Activated naive CD8-positive, alpha-beta T cell treated with anti-CD3 and anti-CD28 coated beads, Interleukin-2, amount 50 U/mL, for 24 hours (primary cell): ENCODE results near the gene PXDC1.

Experiments
- ATAC-seq: fragments of 150-1000 bp; cut with Tn5 transposase; one replicate; pipeline ENCODE4 v1.10.0; 2021
- DNase-seq: peaks from one replicate; pipeline ENCODE4 v3.0.0; 2021
- H3K27ac Mint-ChIP-seq: one replicate; pipeline ENCODE4 v1.8.0; 2021; ENCODE audit warnings: mild to moderate bottlenecking, mixed read lengths
- H3K27me3 Mint-ChIP-seq: one replicate; pipeline ENCODE4 v1.8.0; 2021; ENCODE audit warnings: mixed read lengths
- H3K36me3 Mint-ChIP-seq: one replicate; pipeline ENCODE4 v1.8.0; 2021; ENCODE audit warnings: low read depth, mixed read lengths
- H3K4me1 Mint-ChIP-seq: one replicate; pipeline ENCODE4 v1.8.0; 2021; ENCODE audit warnings: mixed read lengths
- H3K4me3 Mint-ChIP-seq: one replicate; pipeline ENCODE4 v1.8.0; 2021; ENCODE audit warnings: mild to moderate bottlenecking, moderate library complexity, mixed read lengths
- H3K9me3 Mint-ChIP-seq: one replicate; pipeline ENCODE4 v1.8.0; 2021; ENCODE audit warnings: mixed read lengths

Gene PXDC1

GRCh38 chr6:3788408-3789017 lies 37.0 kb upstream of the PXDC1 start:
- no peaks in the 10 kb centered on the region for H3K27me3 Mint-ChIP-seq
- H3K36me3 Mint-ChIP-seq, result no peaks in the 10 kb centered on the region
- DNase-seq (no peak), ATAC-seq (no peak)
- no peak overlapping the region for H3K27ac Mint-ChIP-seq
- no peak overlapping the region for H3K4me3 Mint-ChIP-seq
- no peaks in the 10 kb centered on the region for H3K4me1 Mint-ChIP-seq
- H3K9me3 Mint-ChIP-seq, result no peaks in the 10 kb centered on the region

GRCh38 chr6:3786141-3786540 lies 34.6 kb upstream of the PXDC1 start:
- H3K4me3 Mint-ChIP-seq, result no peak overlapping the region
- H3K27ac Mint-ChIP-seq, result no peak overlapping the region
- no peaks in the 10 kb centered on the region for H3K36me3 Mint-ChIP-seq
- ATAC-seq (no peak), DNase-seq (no peak)
- H3K27me3 Mint-ChIP-seq, result no peaks in the 10 kb centered on the region
- no peaks in the 10 kb centered on the region for H3K9me3 Mint-ChIP-seq
- H3K4me1 Mint-ChIP-seq, result no peaks in the 10 kb centered on the region

DNA sequence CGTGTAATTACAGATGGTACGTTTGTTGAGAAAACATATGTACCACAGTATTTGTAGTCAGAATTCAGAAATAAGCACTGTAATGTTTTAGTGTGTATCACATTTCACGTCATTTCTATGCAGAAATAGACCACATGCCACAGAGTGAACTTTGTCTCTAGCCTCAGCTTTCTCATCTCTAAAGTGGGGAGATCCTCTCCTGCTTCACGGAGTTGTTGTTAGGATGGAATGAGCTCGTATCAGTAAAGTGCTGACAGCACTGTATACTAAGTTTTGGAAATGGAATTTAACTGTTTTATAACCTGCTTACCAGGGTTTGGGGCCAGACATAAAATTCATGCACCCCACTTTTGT lies 34.2 kb upstream of the PXDC1 start:
- ATAC-seq (no peak), DNase-seq (no peak)
- H3K9me3 Mint-ChIP-seq, result no peaks in the 10 kb centered on the region
- H3K27ac Mint-ChIP-seq, result no peak overlapping the region
- no peaks in the 10 kb centered on the region for H3K4me1 Mint-ChIP-seq
- no peak overlapping the region for H3K4me3 Mint-ChIP-seq
- H3K27me3 Mint-ChIP-seq, result no peaks in the 10 kb centered on the region
- no peaks in the 10 kb centered on the region for H3K36me3 Mint-ChIP-seq

GRCh38 chr6:3784885-3785744 lies 33.6 kb upstream of the PXDC1 start:
- H3K27ac Mint-ChIP-seq, result no peak overlapping the region
- no peaks in the 10 kb centered on the region for H3K4me1 Mint-ChIP-seq
- DNase-seq (no peak), ATAC-seq (no peak)
- H3K9me3 Mint-ChIP-seq, result no peaks in the 10 kb centered on the region
- no peaks in the 10 kb centered on the region for H3K27me3 Mint-ChIP-seq
- H3K4me3 Mint-ChIP-seq, result no peak overlapping the region
- no peaks in the 10 kb centered on the region for H3K36me3 Mint-ChIP-seq

DNA sequence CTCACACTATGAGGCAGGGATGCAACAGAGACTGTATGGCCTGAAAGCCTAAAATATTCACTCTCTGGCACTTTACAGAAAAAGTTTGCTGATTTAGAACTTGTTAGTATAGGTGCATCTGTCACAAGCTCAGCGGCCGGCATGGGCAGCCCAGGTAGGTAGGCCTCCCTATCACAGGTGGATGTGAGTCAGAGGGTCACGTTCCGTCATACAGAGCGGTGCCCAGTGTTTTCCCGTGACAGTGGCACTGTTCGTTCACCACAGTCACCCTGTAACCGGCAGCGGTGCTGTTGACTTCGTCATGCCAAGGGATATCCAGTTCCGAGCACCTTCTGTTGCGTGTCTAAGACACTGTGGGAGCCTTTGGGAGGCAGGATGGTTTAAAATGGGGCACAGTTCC lies 32.9 kb upstream of the PXDC1 start:
- Mint-ChIP-seq H3K27ac (no peak overlapping the region), H3K4me1 (no peaks in the 10 kb centered on the region), H3K4me3 (no peak overlapping the region), H3K9me3 (no peaks in the 10 kb centered on the region), H3K36me3 (no peaks in the 10 kb centered on the region), H3K27me3 (no peaks in the 10 kb centered on the region)
- DNase-seq, result no peak
- no peak for ATAC-seq

- no peak for ATAC-seq
- Mint-ChIP-seq H3K4me3 (no peak overlapping the region), H3K36me3 (no peaks in the 10 kb centered on the region), H3K4me1 (no peaks in the 10 kb centered on the region), H3K9me3 (no peaks in the 10 kb centered on the region), H3K27ac (no peak overlapping the region), H3K27me3 (no peaks in the 10 kb centered on the region)
- DNase-seq, result no peak
Measured at GRCh38 chr6:3782876-3783832, 31.6 kb upstream of the PXDC1 start.

- Mint-ChIP-seq H3K4me3 (no peak overlapping the region), H3K4me1 (no peaks in the 10 kb centered on the region), H3K9me3 (no peaks in the 10 kb centered on the region), H3K27me3 (peaks cover 2% of the 10 kb centered on the region), H3K27ac (no peak overlapping the region), H3K36me3 (no peaks in the 10 kb centered on the region)
- DNase-seq, result no peak
- ATAC-seq, result no peak
Measured at GRCh38 chr6:3781504-3781903, 30.0 kb upstream of the PXDC1 start.

- Mint-ChIP-seq H3K4me1 (no peaks in the 10 kb centered on the region), H3K36me3 (no peaks in the 10 kb centered on the region), H3K27me3 (peaks cover 2% of the 10 kb centered on the region), H3K27ac (no peak overlapping the region), H3K4me3 (no peak overlapping the region), H3K9me3 (no peaks in the 10 kb centered on the region)
- ATAC-seq (no peak), DNase-seq (no peak)
Measured at GRCh38 chr6:3779574-3779849, 28.0 kb upstream of the PXDC1 start.

GRCh38 chr6:3778701-3779573 lies 27.4 kb upstream of the PXDC1 start:
- H3K36me3 Mint-ChIP-seq, result no peaks in the 10 kb centered on the region
- DNase-seq (no peak), ATAC-seq (no peak)
- no peak overlapping the region for H3K27ac Mint-ChIP-seq
- peaks cover 2% of the 10 kb centered on the region for H3K27me3 Mint-ChIP-seq
- H3K4me1 Mint-ChIP-seq, result no peaks in the 10 kb centered on the region
- no peaks in the 10 kb centered on the region for H3K9me3 Mint-ChIP-seq
- no peak overlapping the region for H3K4me3 Mint-ChIP-seq

DNA sequence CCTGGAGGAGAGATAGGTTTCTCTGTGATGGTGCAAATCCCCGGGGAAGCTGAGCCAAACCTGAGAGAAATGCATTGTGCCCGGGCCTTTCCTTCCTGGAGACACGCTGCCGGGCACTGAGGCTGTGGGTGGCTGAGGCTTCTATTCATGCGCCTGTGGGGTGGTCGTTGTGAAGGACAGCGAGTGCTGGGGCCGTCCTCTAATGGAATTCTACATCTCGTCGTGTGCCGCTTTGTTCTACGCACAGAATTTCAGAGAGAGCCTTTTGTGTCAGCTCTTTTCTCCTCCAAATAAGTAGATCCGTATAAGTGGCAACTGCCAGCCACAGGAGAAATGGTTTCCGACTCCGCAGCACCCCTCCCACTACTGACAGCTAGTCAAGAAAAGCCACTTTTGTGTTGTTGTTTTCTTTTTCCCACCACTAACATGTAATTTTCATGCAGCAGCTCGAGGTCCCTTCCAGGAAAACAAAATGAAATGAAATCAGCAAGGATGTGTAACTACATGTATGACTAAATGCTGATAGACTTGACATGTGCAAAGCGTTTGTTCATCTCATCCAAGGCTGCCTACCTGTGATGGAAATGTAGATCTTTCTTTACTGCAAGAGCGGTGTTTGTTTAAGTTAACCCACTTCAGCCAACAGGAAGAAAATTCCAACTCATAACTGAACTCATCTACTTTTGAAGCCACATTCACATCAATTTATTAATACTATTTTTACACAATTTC lies 26.4 kb upstream of the PXDC1 start:
- no peak overlapping the region for H3K4me3 Mint-ChIP-seq
- ATAC-seq (no peak), DNase-seq (no peak)
- H3K4me1 Mint-ChIP-seq, result no peaks in the 10 kb centered on the region
- H3K9me3 Mint-ChIP-seq, result no peaks in the 10 kb centered on the region
- no peak overlapping the region for H3K27ac Mint-ChIP-seq
- no peaks in the 10 kb centered on the region for H3K36me3 Mint-ChIP-seq
- peaks cover 2% of the 10 kb centered on the region for H3K27me3 Mint-ChIP-seq

DNA sequence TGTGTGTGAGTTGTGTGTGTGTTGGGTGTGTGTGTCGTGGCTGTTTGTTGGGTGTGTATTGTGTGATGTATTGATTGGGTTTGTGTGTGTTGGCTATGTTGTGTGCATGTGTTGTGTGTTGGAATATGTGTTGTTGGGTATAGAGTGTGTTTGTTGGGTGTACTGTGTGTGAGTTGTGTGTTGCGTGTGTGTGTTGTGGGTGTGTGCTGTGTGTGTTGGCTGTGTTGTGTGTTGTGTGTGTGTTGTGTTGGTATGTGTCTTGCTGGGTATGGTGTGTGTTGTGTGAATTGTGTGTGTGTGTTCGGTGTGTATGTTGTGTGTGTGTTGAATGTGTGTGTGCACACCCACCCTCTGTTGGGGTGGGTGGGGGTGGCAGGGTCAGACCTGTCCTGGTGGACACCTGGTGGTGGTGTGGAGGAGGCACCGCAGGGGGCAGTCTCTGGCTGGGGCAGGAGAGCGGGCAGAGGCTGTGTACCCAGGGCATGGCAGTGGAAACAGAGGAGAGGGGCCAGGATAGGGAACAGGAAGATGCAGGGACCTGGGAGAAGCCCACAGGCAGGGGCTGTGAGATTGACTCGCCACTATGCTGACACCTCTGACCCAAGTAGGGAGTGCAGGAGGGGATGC lies 25.5 kb upstream of the PXDC1 start:
- Mint-ChIP-seq H3K4me1 (no peaks in the 10 kb centered on the region), H3K27me3 (peaks cover 2% of the 10 kb centered on the region), H3K36me3 (no peaks in the 10 kb centered on the region), H3K27ac (no peak overlapping the region), H3K9me3 (no peaks in the 10 kb centered on the region), H3K4me3 (no peak overlapping the region)
- ATAC-seq, result no peak
- DNase-seq, result no peak

DNA sequence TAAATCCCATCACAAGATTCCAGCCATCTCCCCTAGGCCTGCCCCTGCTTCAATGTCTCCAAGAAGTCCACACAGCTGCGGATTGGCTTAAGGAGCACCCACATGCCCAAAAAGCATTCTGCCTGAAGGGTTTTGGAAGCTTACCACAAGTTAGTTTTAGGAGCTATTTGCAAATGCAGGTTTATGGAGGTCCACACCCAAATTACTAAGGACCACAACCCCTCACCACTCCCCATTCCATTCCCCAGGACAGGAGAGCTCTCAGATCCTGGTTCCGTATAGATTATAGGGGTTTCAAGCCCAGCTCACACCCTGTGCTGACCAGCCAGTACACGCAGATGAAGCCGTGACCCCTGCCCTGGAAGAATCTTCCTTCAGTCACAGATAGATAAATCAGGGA lies 24.3 kb upstream of the PXDC1 start:
- ATAC-seq (no peak), DNase-seq (no peak)
- Mint-ChIP-seq H3K27me3 (peaks cover 3% of the 10 kb centered on the region), H3K27ac (no peak overlapping the region), H3K4me1 (no peaks in the 10 kb centered on the region), H3K4me3 (no peak overlapping the region), H3K36me3 (no peaks in the 10 kb centered on the region), H3K9me3 (no peaks in the 10 kb centered on the region)

DNA sequence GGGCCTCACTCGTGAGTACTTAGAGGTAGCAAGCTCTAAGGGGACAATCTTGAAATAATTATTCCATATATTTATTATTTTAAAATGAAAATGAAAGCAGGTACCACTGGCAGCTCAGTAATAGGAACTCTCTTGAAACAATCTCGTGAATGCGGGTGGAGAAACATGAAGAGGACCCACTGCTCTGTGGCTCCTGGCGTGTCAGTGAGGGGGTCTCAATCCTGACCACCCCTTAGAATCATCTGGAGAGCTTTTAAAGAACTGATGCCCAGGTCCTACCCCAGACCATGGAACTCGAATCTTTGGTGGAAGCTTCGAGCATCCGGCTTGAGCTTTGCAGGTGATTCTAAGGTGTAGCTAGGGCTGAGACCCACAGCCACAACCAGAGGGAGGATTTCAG lies 23.9 kb upstream of the PXDC1 start:
- Mint-ChIP-seq H3K27me3 (peaks cover 3% of the 10 kb centered on the region), H3K4me1 (no peaks in the 10 kb centered on the region), H3K4me3 (no peak overlapping the region), H3K27ac (no peak overlapping the region), H3K9me3 (no peaks in the 10 kb centered on the region), H3K36me3 (no peaks in the 10 kb centered on the region)
- no peak for ATAC-seq
- no peak for DNase-seq
